Measurements from ENCODE around the gene GAN.

GRCh38 chr16:81307770-81308169 is 7.0 kb upstream of the GAN start:
- no peak for TF ChIP-seq CTCF (IDR thresholded peaks at IDR 0.05 in 4 of 5, conservative IDR thresholded peaks at IDR 0.05 in 1 of 5)
- no peak for TF ChIP-seq POLR2A (IDR thresholded peaks at IDR 0.05)
